Brain pericyte (primary cell): Measurements from ENCODE around the gene QRSL1.
"Not testable (repeated sequence)": the region's sequence is repeated elsewhere in the genome, so short reads cannot be mapped to it uniquely, and the experiment has no call there.

ENCODE experiments used
- DNase-seq: peaks from one replicate; pipeline ENCODE4 v3.0.0-alpha.2; 2012; ENCODE audit warnings: low read depth, low spot score

The QRSL1 gene, protein sequence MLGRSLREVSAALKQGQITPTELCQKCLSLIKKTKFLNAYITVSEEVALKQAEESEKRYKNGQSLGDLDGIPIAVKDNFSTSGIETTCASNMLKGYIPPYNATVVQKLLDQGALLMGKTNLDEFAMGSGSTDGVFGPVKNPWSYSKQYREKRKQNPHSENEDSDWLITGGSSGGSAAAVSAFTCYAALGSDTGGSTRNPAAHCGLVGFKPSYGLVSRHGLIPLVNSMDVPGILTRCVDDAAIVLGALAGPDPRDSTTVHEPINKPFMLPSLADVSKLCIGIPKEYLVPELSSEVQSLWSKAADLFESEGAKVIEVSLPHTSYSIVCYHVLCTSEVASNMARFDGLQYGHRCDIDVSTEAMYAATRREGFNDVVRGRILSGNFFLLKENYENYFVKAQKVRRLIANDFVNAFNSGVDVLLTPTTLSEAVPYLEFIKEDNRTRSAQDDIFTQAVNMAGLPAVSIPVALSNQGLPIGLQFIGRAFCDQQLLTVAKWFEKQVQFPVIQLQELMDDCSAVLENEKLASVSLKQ

DNA sequence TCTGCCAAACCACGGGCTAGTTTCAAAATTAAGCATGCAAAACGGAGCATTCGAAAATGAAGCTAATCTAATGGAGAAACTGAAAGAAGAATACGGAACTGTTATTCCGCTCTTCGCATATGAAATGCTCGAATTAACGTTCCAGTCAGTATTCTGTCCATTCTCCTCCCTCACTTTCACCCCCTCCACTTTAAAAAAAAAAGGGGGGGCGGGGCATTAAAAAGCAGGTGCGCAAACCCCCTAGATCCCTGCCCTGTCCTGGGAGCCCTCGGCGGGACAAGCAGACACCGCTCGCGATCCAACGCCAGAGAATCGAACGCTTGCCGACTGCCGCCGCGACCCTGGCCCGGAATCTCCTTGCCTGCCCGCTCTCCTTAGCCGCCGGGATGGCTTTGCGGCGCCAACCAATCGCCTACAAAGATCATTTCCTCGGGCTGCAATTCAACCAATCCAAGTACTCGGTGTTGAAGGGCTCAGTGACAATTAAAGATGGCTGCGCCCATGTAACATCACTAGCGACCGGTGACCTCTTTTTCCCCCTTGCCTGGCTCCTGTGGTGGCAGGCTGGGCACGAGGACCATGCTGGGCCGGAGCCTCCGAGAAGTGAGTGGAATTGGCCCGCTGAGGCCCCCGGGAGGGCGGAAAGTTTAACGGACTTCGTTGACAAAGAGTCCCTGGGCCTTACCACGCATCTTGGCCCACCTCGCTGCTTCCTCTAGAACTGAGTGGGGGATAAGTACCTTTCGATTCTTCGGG is at the start of gene QRSL1, which contains the start of gene RTN4IP1:
Gene QRSL1, plus strand, starts transcription at position 476 of the 756 bp plus-strand sequence. Its CDS starts 104 bp downstream, at position 580.
Gene RTN4IP1, minus strand, starts transcription at position 396 of the 756 bp plus-strand sequence. CDS start 477 bp downstream, outside the sequence.
- DNase-seq = peak; percentile 81

DNA sequence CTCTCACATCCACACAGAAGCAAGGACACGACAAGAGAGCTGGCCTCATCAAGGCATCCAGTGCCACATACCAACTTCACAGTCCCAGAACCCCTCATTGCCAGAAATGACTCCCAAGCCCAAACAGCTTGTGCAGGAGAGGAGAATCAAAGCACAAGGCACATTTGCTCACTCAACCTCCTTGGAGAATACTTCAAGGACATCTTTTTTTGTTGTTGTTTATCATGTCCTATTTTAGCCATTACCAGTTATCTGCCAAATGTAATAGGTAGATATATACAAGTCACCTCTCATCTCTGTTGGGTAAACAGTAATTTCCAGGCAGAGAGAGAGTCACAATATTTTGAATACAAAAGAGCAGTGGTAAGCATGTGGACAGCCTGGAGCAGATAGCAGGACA is 47.9 kb upstream of the QRSL1 start:
- DNase-seq = no peak

DNA sequence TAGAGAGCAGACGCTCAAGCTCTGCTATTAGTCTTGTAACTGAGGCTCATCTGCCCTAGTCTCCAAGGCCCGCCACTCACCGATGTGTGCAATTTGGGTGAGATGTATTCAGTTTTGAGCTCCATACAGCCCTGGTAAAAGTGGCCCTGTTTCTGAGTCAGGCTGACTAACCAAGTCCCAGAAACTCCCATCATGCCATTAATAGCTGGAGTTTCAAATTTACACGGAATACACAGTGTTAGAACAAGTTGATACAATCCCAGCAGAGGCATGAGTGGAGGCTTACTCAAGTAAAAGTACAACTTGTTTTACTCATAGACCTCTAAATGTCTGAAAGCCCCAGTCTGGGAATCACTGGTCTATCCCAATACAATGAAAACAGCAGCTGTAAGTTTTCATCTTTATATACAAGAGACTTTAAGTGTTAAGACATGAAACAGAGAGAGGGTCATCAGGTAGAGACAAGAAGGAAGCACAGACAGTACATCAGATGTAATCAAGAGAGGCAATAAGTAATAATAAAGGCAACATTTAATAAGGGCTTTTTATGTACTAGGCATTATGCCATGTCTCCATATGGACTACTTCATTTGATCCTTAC is 42.5 kb upstream of the QRSL1 start:
- DNase-seq = no peak

DNA sequence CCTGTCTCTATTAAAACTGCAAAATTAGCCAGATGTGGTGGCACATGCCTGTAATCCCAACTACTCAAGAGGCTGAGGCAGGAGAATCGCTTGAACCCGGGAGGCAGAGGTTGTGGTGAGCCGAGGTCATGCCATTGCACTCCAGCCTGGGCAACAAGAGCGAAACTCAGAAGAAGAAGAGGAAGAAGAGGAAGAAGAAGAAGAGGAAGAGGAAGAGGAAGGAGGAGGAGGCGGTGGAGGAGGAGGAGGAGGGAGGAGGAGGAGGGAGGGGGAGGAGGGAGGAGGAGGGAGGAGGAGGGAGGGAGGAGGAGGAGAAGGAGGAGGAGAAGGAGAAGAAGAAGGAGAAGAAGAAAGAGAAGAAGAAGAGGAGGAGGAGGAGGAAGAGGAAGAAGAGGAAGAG is 40.4 kb upstream of the QRSL1 start:
- not testable (repeated sequence) for DNase-seq

DNA sequence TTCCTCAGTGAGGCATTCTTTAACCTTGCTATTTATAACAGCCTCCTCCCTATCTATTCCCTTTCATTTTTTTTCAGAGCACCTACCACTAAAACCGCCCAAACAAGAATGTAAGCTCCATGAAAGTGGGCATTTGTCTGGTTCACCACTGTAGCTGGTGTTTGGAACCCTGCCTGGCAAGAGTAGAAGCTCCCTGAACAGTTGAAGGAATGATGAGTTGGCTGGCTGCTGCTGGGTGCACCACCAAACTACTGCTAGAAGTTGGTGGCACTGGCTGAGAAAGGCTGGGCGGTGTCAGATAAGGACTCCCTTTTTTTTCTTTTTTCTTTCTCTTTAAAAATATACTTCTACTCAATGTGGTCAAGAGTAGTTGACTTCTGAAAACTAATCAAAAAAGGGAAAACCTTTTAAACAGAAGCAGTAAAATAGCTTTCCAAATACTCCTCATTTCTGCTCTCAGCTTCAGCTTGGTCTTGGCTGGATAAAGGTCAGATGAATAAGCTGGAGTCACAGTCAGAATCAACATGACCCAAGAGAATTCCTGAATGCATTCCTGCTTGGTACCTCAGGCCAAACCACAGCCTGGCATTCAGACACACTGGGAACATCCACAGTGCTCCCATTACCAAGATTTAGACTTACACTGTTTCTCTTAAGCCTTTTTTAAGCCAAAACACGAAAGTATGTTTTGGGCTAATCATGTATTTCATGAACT is 38.1 kb upstream of the QRSL1 start:
- no peak for DNase-seq

DNA sequence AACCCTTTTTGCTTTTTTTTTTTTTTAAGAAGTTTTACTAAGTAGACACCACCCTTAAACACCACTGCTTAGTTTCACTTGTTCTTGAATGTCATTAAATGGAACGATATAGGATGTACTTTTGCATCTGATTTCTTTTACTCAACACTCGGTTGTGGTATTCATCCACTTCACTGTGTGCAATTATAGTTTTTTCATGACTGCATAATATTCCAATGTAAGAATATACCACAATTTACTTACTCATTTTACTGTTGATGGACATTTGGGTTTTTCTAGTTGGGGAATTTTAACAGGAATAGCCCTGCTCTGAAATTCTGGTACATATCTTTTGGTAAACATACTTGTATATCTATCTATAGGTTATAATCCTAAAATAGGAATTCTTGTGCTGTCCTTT is 29.9 kb upstream of the QRSL1 start:
- DNase-seq = no peak

DNA sequence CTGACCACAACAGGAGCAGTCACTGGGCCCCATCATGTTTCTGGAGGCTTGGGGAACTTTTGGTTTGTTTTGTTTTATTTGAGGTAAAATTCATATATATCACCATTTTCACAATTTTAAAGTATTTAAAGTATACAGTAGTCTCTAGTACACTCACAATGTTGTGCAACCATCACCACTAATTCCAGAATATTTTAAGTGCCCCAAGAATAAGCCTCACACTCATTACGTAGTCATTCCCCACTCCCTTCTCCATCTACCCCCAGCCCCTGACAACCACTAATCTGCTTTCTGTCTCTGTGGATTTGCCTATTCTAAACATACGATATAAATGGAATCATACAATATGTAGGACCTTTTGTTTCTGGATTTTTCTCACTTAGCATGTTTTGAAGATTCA is 29.0 kb upstream of the QRSL1 start:
- DNase-seq = no peak

DNA sequence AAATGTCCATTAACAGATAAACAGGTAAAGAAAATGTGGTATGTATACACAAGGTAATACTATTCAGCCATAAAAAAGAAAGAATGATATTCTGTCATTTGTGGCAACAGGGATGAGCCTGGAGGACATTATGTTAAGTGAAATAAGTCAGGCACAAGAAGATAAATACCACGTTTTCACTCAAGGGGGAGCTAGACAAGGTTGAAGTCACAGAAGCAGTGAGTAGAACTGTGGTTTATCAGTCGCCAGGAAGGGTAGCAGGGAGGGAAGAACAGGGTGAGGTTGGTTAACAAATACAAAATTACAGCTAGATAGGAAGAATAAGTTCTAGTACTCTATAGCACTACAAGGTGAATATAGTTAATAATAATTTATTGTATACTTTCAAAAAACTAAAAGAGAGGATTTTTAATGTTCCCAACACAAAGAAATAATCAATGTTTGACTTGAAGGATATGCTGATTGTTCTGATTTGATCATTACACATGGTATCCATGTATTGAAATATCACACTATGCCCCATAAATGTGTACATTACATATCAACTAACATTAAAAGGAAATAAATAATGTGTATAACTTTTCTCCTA is 21.2 kb upstream of the QRSL1 start:
- DNase-seq = no peak

DNA sequence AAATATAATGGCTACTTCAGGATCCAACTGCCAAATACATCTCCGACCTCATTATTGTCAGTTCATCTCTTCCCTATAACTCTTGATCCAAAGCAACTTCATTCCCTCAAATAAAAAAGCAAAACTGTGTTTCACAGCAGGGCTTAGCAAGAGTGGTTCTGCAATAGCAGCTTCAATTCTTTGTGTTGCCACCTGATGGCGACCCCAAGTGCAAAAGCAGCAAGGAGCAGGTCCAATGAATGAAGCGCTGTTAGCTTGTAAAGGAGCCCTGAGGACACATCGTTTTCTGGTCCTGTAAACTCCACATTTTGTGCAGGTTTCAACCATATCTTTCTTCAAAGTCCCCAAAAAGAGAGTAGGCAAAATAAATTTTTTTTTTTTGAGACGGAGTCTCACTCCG is 19.7 kb upstream of the QRSL1 start:
- DNase-seq = no peak

DNA sequence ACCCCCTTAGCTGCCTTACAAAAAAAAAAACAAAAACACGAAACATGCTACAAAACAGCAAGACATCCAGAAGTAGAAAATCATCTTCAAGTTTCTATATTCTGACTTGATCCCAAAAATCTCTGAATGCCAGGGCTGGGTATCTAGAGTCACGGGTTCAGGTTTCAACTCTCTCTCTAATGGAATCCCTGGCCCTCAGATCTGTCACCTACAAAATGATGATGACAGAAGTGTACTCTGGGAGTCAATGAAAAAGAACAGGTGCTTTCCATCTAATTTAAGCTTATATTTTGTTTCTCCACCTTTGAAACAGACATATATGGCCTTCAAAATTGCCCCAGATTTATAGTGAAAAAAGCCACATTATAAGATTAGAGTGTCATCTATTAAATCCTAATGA is 18.3 kb upstream of the QRSL1 start:
- no peak for DNase-seq

DNA sequence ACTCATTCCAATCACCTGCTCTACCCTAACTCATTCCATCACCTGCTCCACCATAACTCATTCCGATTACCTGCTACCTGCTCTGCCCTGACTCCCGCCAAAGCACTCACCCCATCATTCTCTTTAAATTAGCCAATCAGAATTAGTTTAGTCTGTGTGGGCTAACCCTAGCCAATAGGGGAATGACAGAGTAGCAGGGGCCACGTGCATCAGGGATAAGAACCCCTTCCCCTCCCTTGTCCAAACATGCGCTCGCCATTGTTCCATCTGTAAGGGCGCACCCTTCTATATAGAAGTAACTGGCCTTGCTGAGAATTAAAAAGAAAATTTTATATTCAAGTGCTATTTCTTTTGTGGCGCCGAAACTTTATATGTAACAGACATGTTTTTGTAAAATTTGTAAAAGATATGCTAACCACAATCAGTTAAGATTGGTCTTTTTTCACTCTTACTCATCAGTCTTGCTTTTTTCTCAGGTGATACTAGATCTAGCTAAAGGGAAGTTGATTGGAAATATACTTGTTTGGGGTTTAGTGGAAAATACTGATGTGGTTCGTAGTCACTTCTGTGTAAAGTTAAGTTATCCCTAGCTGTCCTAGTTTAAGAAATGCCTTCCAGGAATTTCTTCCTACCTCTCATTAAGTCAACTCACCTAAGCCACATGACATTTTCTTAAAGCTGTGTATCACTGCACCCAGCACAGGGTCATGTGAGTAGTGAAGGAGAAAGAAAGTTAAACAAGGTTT is 16.5 kb upstream of the QRSL1 start:
- DNase-seq = no peak

DNA sequence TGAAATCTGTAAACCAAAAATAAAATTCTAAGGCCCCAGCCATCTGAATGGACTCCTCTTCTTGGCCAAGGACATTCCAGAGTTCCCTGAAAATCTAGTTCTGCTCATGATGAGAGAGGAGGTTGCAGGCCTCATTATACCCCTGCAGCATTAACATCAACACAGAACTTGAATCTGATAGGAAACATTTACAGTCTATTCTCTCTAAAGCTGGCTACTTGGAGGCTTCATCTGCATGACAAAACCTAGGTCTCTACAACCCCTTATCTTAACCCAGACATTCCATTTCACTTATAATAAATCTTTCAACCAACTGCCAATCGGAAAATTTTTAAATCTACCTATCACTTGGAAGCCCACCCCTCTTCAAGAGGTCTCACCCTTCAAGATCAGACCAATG is 15.8 kb upstream of the QRSL1 start:
- no peak for DNase-seq

DNA sequence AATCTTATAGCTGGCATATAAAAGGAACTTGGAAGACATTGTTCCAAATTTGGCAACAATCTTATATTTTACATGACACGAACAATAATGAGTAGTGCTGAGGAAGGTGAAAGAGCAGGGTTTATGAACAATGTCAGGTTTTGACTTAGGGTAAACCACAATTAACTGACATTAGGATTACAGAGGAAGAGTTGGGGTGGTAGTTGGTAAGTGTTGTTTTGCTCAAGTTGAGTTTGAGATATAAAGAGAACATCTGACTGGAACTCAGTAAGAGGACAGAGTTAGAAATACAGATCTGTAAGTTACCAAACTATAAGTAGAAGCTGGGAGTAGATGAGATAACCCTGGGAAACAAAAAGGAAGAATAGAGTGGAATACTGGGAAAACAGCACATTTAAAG is 15.2 kb upstream of the QRSL1 start:
- DNase-seq = no peak

DNA sequence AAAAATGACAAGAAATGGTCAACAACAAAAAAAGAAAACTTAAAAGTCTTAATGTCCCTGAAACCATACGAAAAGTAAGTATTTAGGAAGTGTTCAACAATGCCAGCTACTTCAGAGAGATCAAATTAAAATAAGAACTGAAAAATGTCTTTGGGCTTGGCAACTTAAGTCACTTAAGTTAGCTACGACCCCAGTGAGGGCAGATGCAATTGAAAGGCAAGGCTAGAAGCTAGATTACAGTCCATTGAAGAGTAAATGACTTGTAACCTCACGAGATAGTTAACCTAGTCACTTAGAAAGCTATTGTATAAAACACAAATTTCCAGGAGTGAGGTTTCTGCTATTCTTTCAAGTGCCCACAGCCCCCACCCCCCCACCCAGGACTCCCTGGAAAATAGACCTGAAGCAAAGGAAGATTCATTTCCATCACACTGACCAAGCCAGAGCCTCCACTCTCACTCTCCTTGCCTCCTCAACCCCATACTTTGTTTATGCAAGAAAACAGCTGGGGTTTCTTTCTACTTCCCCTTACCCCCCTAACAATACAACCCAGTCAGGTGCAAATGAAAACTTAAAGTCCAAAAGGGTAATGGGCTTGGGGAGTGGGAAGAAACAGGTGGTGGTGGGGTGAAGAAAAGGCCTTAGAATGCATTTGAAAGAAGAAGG is 14.7 kb upstream of the QRSL1 start:
- no peak for DNase-seq

DNA sequence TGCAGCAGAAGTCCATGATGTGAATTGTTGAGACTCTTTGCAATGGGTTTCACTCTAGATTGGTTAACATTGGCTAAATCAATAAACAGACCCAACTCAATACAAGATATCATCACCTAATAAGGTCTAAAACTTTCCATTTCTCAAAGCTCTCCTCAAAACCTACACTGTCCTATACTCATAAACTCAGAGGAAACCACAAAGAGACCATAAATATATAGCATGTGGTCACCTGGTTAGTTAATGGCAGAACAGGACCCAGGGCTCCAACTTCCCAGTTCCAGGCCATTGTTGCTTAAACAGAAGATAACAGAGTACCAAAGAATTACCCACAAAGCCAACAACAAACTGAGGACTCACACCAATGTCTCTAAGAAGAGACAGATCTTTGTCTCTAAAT is 12.1 kb upstream of the QRSL1 start:
- DNase-seq = no peak

DNA sequence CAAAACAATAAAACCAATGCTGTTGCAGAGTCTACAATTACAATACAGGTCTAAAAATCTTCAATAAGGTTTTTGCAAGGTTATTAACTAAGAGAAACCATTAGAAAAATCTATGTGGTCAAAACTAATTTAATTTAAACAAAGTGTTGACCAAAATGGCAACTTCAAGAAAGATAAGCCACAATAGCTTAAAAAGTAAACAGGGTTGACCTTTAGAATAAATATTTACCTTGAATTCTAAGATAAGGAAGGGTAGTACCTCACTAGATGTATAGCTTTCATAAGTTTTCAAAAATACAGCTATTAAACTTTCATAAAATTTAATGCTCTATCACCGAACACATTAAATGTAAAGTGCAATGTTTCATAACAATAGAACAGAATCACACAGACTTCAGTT is 11.5 kb upstream of the QRSL1 start:
- DNase-seq = no peak

DNA sequence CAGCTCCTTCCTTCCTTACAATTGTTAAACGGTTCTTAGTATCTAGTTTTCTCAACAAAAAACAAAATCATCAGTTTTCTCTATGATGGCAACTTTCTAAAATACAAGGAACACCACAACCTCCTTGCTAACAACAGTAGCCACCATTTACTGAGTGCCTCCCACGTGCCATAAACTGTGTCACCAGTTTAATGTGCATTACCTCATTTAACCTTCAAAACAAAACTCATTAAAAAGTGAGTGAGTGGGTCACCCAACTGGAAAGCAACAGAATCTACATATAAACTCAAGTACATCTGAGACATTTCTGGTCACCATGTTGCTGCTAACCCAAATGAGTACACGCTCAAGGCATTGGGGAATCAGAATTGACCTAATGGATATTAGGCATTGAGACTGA is 11.1 kb upstream of the QRSL1 start:
- no peak for DNase-seq

DNA sequence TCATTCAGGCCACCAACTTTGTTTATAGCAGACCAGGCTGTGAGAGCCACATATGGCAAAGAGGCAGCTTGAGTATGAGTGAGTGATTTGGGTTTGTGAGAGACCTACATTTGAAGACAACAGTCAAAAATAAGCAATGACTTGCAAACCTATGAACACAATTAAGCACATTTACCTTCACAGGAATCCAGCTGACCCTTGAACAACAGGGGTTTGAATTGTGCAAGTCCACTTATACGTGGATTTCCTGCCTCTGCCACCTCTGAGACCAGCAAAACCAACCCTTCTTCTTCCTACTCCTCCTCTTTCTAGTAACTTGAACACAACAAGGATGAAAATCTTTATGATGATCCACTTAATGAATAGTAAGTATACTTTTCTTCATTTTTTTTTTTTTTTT is 10.2 kb upstream of the QRSL1 start:
- DNase-seq = no peak

DNA sequence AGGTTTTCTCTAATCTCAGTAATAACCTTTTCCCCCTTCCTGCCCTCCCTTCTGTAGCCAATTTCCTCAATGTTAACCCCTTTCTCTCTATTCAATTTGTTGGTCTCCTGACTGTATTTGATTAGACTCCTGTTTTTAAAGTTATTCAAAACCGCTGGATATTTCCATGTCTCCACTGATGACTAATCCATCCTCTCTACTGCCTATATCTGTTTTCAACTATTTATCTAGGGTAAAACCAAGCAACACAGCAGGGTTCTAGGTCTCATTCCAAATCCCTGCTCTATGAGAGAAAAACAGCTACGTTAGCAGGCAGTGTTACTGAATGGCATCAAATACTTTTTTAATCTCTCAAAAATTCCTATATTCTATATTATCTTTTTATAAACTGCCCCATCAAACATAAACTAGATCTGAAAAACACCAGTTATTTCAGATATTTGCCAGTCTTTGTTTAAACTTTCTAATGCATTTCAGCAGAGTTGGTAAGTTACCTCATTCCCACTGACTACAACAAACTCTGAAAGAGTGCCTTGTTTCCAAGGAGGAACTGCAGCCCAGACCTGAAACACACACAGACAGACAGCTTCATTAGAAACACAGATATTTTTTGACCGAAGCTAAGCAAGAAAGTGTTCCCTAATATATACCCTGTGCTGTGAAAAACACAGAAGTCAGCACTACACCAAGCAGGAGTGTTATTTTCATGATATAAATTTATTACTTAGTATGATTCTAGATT is 8.3 kb upstream of the QRSL1 start:
- peak; percentile 44 for DNase-seq
